ENCODE data around the gene RAB20.

RAB20 gene

GRCh38 chr13:110511509-110512181, 49.9 kb downstream of the RAB20 start:
- peaks cover 65% of the 10 kb centered on the region for H3K36me3 Mint-ChIP-seq (ENCODE audit: low read depth)
- no peak overlapping the region for H3K4me3 Mint-ChIP-seq
- no peaks in the 10 kb centered on the region for H3K9me3 Mint-ChIP-seq
- H3K4me1 Mint-ChIP-seq = peaks cover 20% of the 10 kb centered on the region
- H3K27ac Mint-ChIP-seq = no peak overlapping the region
- TF ChIP-seq CTCF (IDR thresholded peaks at IDR 0.05) = no peak
- DNase-seq = no peak
- H3K27me3 Mint-ChIP-seq (ENCODE audit: low read depth, poor library complexity) = peaks cover 10% of the 10 kb centered on the region

GRCh38 chr13:110509971-110510786, 51.3 kb downstream of the RAB20 start:
- H3K9me3 Mint-ChIP-seq = no peaks in the 10 kb centered on the region
- DNase-seq = no peak
- peaks cover 20% of the 10 kb centered on the region for H3K4me1 Mint-ChIP-seq
- no peak for TF ChIP-seq CTCF (IDR thresholded peaks at IDR 0.05)
- H3K27me3 Mint-ChIP-seq (ENCODE audit: low read depth, poor library complexity) = peaks cover 1% of the 10 kb centered on the region
- H3K27ac Mint-ChIP-seq = peak overlapping the region; percentile 87
- H3K4me3 Mint-ChIP-seq = no peak overlapping the region
- H3K36me3 Mint-ChIP-seq (ENCODE audit: low read depth) = peaks cover 76% of the 10 kb centered on the region

- H3K27me3 Mint-ChIP-seq (ENCODE audit: low read depth, poor library complexity) = no peaks in the 10 kb centered on the region
- TF ChIP-seq CTCF (IDR thresholded peaks at IDR 0.05) = no peak
- no peak overlapping the region for H3K4me3 Mint-ChIP-seq
- no peak for DNase-seq
- H3K27ac Mint-ChIP-seq = peak overlapping the region; percentile 87
- no peaks in the 10 kb centered on the region for H3K9me3 Mint-ChIP-seq
- H3K4me1 Mint-ChIP-seq = peaks cover 20% of the 10 kb centered on the region
- H3K36me3 Mint-ChIP-seq (ENCODE audit: low read depth) = peaks cover 70% of the 10 kb centered on the region
Measured at GRCh38 chr13:110509478-110509926, 52.0 kb downstream of the RAB20 start.

- peak overlapping the region; percentile 64 for H3K27ac Mint-ChIP-seq
- peaks cover 69% of the 10 kb centered on the region for H3K36me3 Mint-ChIP-seq (ENCODE audit: low read depth)
- DNase-seq = no peak
- no peak overlapping the region for H3K4me3 Mint-ChIP-seq
- H3K9me3 Mint-ChIP-seq = no peaks in the 10 kb centered on the region
- peaks cover 20% of the 10 kb centered on the region for H3K4me1 Mint-ChIP-seq
- no peaks in the 10 kb centered on the region for H3K27me3 Mint-ChIP-seq (ENCODE audit: low read depth, poor library complexity)
- TF ChIP-seq CTCF (IDR thresholded peaks at IDR 0.05) = no peak
Measured at GRCh38 chr13:110507678-110508381, 53.7 kb downstream of the RAB20 start.

- H3K27ac Mint-ChIP-seq = no peak overlapping the region
- no peaks in the 10 kb centered on the region for H3K9me3 Mint-ChIP-seq
- H3K36me3 Mint-ChIP-seq (ENCODE audit: low read depth) = peaks cover 69% of the 10 kb centered on the region
- no peaks in the 10 kb centered on the region for H3K27me3 Mint-ChIP-seq (ENCODE audit: low read depth, poor library complexity)
- H3K4me3 Mint-ChIP-seq = no peak overlapping the region
- TF ChIP-seq CTCF (IDR thresholded peaks at IDR 0.05) = no peak
- H3K4me1 Mint-ChIP-seq = peaks cover 20% of the 10 kb centered on the region
- DNase-seq = no peak
Measured at GRCh38 chr13:110506859-110507566, 54.5 kb downstream of the RAB20 start.

Measured in nephron progenitor cell (in vitro differentiated cells).